DMS79 (cell line): ENCODE measurements around the gene TENT4A.

Experiments
- DNase-seq: peaks from one replicate; lab custom pipeline; 2025; lab: John Stamatoyannopoulos, UW

The TENT4A gene

DNA sequence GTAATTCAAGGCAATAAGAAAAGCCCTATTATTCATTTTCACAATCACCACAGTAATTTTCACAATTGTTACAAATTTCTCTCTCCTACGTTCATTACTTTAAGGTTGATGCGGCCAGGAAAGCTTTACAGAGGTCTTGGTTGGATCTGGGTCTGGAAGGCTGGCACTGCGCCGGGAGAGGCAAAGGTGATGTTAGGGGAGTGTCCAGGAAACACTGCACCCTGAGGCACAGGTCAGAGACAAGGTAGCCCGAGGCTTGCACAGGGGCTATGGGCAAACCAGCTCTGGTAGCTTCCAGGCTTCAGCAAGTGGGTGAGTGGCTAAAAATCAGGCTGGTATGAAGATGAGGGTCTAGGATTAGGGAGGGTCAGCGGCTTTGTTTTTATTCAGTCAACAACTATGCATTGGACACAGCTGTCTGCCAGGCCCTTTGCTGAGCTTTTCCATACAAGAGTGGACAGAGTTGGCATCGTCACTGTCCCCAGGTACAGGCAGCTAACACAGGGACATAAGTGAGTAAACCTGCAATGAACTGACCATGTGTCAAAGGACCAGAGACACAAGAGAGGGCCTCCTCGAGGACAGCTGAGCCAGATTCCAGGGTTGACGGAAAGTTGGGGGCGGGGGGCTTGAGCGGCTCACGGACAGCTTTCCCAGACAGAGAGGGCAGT is 12.4 kb upstream of the TENT4A start:
- DNase-seq = no peak

DNA sequence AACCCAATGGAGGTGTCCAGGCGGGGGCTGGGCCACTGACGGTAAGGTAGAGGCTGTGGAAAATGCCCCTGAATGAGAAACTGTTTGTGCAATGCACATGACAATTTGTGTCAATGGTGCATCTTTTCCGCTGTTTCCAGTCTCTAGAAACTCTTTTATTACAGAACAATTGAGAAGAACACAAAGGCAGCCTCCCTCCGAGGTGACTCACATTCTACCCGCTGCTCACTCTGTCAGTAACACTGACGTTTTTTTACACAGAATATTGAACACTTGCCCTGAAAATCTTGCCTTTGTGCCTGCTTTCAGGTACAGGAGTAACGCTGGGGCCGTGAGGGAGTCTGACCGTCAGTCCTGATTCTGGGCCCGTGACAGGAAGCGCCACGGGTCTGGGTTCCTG is 11.7 kb upstream of the TENT4A start:
- no peak for DNase-seq

DNA sequence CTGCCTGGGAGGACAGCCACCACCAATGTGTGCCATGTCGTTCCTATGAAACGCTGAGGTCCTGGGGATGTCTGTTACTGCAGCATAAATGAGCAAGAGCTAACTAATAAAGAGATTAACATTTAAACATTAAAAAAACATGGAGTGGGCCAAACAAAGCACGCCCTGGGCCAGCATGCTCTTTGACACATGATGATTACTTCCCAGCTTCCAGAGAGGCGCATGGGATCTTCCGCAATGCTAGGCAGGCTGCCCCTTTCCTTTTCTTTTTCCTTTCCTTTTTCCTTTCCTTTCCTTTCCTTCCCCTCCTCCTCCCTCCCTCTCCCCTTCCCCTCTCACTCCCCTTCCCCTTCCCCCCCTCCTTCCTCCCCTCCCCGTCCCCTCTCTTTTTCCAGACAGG is 10.6 kb upstream of the TENT4A start:
- DNase-seq = no peak

DNA sequence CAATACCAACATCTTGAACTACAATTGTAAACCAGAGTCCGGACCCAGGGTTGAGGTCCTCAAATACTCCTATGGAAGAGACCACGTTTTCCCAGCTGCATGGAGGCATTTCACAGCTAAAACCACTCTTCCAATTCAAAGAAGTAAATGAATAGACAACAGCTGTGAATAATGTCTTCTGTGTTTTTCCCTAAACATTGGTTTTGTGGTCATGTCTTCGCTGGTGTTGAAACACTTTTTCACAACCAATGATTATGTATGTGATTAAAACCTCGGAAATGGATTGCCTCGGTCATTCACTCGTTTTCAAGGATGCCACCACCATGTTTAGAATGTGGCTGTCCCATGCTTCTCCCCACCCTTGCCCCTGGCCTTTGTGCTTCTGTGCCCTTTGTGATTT is 9.4 kb upstream of the TENT4A start:
- DNase-seq = no peak

DNA sequence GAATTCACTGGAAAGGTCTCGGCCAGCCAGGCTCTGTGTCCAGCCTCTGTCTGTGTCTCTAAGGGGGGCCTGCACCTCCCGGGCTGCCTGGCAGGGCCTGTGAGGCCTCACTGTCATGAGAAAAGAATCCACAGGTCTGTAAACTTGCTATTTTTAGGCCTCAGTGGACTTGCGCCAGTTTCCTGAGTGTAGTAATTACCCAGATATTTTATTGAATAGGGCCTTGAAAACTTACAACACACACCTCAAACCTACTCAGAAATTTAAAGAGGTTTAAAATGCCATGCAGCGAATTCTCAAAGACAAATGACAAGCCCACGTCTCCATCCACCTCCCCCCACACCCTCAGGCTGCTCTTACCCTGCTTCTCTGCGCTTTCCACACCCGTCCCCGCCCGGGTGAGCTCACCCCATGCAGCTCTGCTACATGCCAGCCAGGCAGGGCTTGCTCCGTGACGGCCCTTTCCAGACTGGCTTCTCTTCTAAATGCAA is 8.8 kb upstream of the TENT4A start:
- no peak for DNase-seq

DNA sequence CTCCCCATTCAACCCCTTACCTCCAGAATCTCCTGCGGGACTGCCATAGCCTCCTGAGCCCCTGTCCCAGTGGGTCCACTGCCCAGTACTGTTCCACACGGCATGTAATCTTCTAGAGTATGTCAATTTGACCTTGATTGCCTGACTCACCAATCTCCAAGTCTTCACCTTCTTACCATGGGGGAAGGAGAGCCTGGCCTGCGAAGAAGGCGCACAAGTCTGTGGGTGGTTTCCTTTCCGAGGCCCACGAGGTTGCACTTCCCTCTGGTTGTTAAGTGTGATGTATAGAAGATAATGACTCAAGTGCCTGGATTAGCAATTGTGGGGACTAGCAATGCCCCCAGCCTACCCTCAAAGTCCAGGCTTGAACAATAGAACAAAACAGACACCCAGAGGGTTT is 8.1 kb upstream of the TENT4A start:
- no peak for DNase-seq

DNA sequence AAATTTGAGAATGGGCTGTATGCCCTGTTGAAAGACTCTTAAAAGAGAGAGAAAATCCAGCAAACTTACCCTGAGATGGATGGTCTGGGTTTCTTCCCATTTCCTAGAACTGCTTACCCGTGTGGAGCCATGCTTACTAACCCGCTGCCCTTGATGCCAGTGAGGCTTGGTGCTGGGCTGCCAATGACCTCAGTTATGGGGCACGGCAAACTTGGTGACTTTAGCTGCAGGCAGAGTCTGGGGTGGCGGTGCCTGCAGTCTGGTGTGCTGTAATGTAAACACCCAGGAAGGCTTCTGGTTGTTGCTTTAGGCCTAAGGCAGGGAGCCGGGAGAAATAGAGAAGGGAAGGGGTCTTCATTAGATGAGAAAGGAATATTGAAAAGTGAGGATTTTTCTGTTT is 7.3 kb upstream of the TENT4A start:
- no peak for DNase-seq

DNA sequence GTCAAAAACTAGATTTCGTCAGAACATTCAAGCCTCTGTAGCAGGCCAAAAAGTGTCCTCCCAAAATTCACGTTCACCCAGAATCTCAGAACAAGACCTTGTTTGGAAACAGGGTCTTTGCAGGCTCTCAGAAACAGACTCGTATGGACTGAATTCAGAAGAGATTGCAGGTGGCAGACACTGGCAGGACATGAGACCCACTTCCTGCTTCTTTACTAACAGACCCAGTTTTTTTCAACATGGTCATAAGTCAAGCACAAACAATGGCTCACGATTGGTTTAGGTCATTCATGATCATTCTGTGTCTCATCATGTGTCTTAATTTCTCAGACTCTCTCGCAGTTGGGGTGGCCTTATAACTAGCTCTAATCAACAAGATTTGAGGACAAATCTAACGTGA is 5.4 kb upstream of the TENT4A start:
- DNase-seq = no peak

DNA sequence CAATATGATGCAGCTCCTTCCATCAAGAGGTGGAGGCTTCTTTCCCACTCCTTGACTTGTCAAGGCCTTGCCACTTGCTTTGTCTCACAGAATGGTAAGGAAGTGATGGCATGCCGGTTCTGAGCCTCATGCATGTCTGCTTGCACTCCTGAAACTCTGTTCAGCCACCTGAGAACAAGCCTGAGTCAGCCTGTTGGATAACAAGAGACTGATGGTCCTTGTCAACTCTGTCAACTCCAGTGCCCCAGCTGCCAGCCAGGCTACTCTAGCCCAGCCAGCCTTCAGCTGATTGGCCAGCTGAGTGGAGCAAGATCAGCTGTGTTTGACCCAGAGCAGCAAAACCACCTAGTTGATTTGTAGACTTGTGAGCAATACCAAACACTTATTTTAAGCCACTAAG is 4.4 kb upstream of the TENT4A start:
- no peak for DNase-seq

DNA sequence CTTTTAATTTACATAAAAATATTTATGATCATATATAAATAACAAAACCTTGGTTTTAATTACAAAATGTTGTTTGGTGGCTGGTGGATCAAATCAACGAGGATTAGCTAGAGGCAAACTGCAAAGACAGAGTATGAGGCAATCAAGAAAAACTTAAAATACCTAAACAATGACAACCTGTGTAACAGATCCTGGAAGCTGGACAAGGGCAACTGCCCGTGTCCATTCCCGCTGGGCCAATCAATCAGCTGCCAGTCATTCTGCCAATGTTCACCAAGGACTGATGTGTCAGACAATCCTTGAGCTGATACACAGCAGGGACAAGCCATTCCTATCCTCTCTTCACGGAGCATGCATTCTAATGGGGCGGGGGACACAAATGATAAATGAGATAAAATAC is 3.2 kb upstream of the TENT4A start:
- no peak for DNase-seq

DNA sequence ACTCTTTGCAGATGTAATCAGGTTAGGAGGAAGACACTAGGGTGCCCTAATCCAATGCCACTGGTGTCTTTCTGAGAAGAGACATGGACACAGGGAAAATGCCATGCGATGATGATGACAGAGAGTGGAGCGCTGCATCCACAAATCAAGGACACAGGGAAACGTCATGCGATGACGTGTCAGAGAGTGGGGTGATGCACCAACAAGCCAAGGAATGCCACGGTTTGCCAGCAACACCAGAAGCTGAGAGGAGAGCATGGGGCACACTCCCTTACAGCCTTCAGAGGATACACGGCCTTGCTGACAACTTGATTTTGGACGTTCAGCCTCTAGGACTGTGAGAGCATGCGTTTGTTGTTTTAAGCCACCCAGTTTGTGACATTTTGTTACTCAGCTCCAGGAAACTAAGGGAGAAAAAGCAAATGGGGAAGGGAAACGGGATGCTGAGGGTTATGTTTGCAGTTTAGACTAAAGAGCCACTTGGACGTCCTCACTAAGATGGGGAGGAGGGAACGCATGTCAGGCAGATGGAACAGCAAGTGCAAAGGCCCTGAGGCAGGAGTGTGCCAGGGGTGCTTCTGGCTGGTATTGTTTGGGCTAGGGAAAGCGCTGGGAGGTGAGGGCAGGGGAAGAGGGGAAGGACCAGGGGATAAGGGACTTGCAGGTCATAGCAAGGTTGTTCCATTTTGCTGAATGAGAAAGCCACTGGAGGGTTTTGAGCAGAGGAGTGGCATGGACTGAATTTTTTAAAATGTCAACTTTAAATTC is 2.5 kb upstream of the TENT4A start:
- no peak for DNase-seq

DNA sequence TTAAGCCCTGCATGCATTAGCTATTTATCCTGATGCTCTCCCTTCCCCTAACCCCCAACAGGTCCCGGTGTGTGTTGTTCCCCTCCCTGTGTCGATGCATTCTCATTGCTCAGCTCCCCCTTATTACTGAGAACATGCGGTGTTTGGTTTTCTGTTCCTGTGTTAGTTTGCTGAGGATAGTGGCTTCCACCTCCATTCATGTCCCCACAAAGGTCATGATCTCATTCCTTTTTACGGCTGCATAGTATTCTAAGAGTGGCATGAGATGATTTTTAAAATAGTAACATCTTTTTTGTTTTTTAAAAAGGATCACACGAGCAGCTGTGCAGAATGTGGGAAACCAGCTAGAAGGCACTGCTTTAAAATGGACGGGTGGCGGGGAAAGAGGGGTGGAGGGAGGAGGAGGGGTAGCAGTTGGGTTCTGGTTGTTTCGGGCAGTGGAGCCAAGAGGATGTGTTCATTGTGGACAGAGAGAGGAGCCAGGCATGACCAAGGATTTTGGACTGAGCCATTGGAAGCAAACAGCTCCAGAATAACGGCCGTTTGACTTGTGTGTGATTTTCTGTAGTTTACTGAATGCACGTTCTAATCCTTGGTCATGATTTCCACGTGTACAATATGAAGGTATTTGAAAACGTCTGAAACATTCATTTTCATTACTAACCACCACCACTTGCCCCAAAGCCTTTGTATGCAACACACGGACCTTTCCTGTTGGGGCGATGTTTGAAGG is 1.7 kb upstream of the TENT4A start:
- no peak for DNase-seq

DNA sequence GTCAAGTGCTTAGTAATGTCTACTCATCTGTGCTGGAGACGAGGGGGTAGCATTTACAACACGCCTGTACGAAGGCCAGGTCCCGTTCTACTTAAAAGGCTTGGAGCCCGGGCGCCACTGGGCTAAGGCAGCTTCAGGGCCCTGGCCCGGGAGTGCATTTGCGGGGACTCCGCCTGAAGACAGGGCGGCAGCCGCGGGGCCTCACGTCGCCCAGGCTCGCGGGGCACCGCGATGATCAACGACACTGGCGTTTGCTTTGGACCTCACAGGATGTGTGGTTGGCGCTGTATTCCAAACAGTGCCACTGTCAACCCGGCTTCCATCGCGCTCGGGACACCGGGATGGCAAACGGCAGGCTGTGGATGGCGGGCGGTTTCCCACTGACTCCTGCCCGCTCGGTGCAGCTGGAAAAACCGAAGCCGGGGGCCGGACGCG is 1.1 kb upstream of the TENT4A start:
- no peak for DNase-seq

DNA sequence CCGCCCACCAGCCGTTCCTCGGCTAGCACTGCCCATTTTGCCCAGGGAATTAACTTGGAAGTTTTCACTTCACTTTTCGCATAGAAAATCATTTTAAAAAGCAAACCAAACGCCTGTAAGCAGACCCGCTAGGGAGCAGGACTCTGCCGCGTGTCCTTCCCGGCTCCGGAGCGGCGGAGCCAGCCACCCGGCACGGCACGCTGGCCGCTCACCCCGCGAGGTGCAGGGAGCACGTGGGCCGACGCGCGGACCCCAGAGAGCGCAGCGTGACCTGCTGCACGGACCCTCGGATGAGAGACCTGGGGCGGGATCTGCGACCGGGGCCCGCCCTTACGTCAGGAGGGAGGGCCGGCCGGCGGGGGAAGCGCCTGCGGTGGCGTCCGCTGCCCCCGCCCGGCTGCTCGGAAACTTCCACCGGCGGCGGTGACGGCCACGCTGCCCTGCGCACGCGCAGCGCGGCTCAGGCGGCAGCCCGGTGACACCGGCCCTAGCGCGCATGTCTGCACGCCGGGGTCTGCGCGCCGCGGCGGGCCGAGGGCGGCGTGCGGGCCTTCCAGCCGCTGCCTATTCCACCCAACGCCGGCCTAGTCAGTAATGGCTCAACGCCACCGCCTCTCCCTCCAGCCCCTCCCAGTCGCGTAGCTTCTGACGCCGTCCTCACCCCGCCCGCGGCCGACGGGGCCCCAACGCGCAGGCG is 507 bp upstream of the TENT4A start:
- DNase-seq = peak; percentile 89

DNA sequence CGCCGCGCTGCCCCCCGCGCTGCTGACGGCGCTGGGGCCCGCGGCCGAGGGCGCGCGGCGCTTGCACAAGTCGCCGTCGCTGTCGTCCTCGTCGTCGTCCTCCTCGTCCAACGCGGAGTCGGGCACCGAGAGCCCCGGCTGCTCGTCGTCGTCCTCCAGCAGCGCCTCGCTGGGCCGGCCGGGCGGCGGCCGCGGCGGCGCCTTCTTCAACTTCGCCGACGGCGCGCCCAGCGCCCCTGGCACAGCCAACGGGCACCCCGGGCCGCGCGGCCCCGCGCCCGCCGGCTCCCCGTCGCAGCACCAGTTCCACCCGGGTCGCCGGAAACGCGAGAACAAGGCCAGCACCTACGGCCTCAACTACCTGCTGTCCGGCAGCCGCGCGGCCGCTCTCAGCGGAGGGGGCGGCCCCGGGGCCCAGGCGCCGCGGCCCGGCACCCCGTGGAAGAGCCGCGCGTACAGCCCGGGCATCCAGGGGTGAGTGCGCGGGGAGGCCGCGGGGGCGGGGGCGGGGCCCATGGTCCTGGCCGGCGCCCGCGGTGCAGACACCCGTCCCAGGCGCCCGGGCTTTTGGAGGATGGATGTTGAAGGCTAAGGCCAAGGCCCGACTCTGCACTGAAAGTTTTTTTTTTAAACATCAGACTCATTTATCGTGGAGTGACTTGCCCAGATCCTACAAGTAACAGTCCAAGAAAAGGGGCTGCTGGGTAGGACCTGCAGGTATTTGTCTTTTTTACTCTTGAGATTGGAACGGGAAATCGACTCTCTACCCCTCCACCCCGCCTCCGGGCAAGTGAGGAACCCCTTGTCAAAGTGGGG is 1.2 kb downstream of the TENT4A start:
- DNase-seq = no peak

DNA sequence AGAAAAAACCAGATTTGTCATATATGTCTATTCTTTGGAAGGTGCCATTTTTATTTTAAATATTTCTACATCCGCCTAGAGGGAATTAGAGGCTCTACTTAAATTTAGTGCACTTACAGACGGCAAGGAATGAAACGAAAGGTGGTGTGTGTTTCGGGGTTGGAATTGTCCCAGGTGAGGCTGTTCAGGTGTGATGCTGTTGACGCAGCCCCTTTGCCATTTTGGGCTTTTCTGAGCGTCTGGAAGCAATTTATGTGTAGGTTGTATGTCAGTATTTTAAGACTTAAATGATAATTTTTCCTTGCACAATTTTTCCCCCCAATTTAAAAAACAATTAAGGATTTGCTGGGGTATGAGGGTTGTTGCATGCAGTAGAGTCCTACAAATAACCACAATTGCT is 2.0 kb downstream of the TENT4A start:
- no peak for DNase-seq

DNA sequence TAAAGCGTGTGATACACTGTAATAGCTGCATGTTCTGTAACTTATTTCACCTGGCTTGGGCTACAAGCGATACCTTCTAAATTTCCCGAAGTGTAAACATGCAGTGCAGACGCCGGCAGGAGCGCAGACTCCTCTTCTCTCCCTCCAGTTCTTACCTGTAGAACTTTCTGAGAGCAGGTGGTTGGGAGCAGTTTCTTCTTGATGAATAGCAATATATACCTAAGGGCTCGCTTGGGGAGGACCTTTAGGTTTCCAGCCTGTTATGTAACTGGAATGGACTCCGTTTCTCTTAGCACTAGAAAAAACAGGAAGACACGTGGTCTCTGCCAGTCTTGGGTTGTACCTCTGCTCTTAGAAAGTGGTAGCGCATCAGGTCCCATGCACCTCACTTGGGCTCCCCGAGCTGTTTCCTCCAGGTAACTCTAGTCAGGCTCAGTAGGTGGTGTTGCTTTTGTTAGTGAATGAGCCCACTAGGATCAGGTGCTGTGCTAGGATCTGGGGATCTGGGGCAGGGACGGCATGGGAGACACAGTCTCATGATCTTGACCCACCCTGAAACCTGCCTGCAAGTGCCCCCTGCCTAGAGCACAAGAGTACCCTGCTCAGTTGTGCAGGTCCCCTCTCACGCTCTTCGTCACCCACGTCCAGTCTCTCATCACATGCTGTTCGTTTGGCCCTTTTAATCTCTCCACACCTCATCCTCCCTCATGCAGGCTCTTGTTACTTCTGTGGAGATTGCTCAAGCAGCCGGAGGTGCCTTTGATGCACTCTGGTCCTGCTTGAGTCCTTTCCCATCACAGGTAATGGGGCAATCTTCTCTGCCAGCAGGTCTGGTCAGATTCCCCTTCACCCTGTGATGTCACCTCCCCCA is 2.8 kb downstream of the TENT4A start:
- no peak for DNase-seq

DNA sequence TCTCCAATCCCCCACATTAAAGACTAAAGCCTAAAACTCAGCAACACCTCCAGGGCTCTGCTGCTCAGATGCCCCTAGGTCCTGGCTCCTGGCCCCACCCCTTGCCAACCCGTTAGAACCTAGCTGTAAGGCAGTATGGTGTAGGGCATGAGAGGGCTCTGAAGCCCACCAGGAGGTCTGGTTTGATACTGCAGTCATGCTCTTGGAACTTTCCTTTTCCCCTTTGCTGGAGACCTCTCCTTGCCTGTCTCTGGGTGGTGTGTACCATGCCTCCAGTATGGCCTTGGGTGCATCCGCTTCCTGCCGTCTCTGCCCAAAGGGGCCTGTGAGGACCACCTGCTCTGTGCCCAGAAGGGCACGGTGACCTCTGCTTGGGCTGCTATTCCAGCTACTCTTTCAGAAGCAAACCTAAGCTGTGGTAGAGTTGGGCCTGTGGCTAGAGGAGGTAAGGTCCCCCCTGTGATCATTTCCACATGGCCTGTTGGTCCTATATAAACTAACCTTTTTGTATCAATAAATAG is 3.5 kb downstream of the TENT4A start:
- no peak for DNase-seq

DNA sequence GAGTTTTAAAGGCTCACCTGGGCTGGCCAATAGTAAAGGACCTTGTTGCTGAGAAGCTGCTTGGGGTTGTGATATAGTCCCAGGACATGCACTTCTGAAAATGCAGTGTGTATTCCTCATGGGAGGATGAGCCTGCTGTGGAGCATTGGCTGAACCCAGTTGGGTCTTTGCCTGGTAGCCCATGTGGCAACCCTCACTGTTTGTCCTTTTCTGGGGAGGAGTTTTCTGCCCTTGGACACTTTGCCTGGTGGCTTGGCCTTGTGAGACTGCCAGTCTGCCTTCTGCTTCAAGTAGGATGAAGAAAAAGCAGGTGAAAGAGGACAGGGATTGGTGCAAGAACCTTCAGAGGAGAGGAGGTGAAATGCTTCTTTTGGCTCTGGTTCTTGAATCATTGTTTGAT is 4.0 kb downstream of the TENT4A start:
- DNase-seq = no peak

DNA sequence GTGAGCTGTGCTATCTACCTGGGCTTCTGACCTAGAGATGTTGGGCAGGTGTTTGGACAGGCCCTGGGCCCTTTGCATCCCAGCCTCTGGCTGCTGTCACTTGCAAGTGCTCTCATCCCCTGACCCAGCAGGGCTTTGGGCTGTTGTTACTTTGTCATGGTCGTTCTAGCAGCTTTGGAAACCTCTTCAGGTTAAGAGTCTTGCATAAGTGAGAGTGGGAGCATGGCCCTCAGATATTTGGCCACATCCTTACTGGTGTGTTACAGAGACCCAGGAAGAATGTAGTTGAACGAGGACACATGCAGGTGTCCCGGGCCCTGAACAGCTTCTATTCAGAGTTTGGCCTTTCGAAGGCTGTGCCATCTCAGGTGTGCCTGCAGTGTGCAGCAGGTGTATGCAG is 4.5 kb downstream of the TENT4A start:
- no peak for DNase-seq
